HepG2 (cell line): Measurements from ENCODE around the gene HS3ST3B1. TPM values are rescaled to one million over a fixed set of nuclear protein-coding genes. Genes with fewer than 3 reads are reported as not detected.

Source experiments
- DNMT1 ChIP-seq: sonication (generic); formaldehyde crosslinking; IDR thresholded peaks from 2 replicates; pipeline ENCODE4 v1.5.1; 2020; ENCODE audit warnings: mild to moderate bottlenecking, missing genetic modification reagents
- RAD51 ChIP-seq: fragments of 450-650 bp; IDR thresholded peaks from 2 replicates; pipeline ENCODE4 v1.6.1; 2016; ENCODE audit warnings: borderline replicate concordance
- SMAD9 ChIP-seq: sonication (generic); formaldehyde crosslinking; IDR thresholded peaks from 2 replicates; pipeline ENCODE4 v1.5.1; 2020; ENCODE audit warnings: mild to moderate bottlenecking, missing genetic modification reagents
- SNAI1 ChIP-seq: sonication (generic); formaldehyde crosslinking; IDR thresholded peaks from 2 replicates; pipeline ENCODE4 v1.5.0; 2020; ENCODE audit warnings: mild to moderate bottlenecking, missing genetic modification reagents, borderline replicate concordance
- SRSF9 ChIP-seq: fragments of 200-400 bp; formaldehyde crosslinking; IDR thresholded peaks from 2 replicates; pipeline ENCODE4 v1.6.1; 2018; ENCODE audit warnings: borderline replicate concordance, mild to moderate bottlenecking, low read depth, low read length; ENCODE audit not compliant: insufficient read depth, poor library complexity, severe bottlenecking
- ZBTB40 ChIP-seq, 2 experiments: fragments of 450-650 bp in 1 of 2; sonication (generic) in 1 of 2; formaldehyde crosslinking in 1 of 2; IDR thresholded peaks; 2 replicates each; pipeline versions ENCODE4 v1.6.1 to v1.8.0; 2016 to 2022; ENCODE audit warnings: antibody characterized with exemption in 1 of 2, mild to moderate bottlenecking in 1 of 2, missing genetic modification reagents in 1 of 2
- ZNF136 ChIP-seq: sonication (generic); formaldehyde crosslinking; IDR thresholded peaks from 2 replicates; pipeline ENCODE4 v1.8.1; 2022; ENCODE audit warnings: low read depth, mild to moderate bottlenecking, moderate library complexity, missing genetic modification reagents
- polyA plus RNA-seq, 8 experiments: library from polyadenylated mRNA; depleted of rRNA in 3 of 8; stranded (reverse) in 7 of 8; unstranded in 1 of 8; fragments of >200 nt; fragmentation: Illumina TruSeq in 4 of 8; extraction: Trizol in 4 of 8; gene quantifications; 2 replicates each; pipeline versions ENCODE4 v1.2.1 to v1.2.3, GENCODE V29; 2011 to 2016; ENCODE audit warnings: low read depth in 4 of 8, missing spikeins in 1 of 8, mixed read lengths in 1 of 8; ENCODE audit not compliant: insufficient read depth in 1 of 8
- total RNA-seq, 5 experiments: library from RNA; depleted of rRNA; stranded (reverse); fragments of >200 nt; fragmentation: Illumina TruSeq; extraction: Trizol; gene quantifications; 2 replicates each; pipeline ENCODE4 v1.2.3, GENCODE V29; 2016; ENCODE audit warnings: low read depth in 1 of 5
- TF ChIP-seq, protein P1 (sequence below): sonication (generic); formaldehyde crosslinking; IDR thresholded peaks from 2 replicates; pipeline ENCODE4 v1.5.1; 2020; ENCODE audit warnings: mild to moderate bottlenecking, missing genetic modification reagents, borderline replicate concordance
- TF ChIP-seq, protein P2 (sequence below): sonication (generic); formaldehyde crosslinking; IDR thresholded peaks from 2 replicates; pipeline ENCODE4 v1.4.0; 2020; ENCODE audit warnings: missing genetic modification reagents

HS3ST3B1 gene
- total and polyA plus RNA-seq, 2 of the 13 experiments (the other 11 are each of a cell fraction or from before 2014, with no cell fraction given), result 15.7 to 39.5 TPM

DNA sequence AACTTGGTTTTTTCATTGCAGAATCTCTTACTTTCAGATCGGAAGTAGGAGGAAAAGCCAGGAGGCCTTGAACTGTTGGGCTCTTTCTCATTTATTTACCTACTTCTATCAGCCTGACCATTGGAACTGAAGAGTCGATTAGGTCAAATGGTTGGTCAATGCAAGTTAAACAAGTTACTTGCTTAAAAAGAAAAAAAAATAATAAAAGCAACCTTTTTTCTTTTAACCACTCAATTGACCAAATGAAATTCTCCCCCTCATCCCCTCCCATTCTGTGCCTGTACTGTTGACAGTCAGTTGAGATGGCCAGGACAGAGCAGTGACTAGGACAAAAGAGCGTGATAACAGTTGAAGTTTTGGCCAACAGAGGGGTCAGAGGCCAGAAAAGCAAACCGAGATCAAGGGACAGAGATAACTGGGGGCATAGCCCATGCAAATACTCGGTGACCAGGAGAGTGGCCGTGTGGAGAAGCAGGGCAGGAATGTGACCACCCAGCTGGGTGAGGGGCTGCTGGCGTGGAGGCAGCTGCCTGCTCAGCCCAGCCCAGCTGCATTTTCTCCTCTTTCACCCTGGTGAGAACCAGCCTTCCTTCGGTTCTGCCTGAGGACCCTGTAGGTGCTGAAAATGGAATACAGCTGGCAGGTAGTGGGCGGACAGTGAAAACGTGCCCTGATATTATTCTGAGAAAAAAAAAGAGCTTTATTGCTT lies 72.2 kb downstream of the HS3ST3B1 start (continued):
- TF ChIP-seq, protein P1, sequence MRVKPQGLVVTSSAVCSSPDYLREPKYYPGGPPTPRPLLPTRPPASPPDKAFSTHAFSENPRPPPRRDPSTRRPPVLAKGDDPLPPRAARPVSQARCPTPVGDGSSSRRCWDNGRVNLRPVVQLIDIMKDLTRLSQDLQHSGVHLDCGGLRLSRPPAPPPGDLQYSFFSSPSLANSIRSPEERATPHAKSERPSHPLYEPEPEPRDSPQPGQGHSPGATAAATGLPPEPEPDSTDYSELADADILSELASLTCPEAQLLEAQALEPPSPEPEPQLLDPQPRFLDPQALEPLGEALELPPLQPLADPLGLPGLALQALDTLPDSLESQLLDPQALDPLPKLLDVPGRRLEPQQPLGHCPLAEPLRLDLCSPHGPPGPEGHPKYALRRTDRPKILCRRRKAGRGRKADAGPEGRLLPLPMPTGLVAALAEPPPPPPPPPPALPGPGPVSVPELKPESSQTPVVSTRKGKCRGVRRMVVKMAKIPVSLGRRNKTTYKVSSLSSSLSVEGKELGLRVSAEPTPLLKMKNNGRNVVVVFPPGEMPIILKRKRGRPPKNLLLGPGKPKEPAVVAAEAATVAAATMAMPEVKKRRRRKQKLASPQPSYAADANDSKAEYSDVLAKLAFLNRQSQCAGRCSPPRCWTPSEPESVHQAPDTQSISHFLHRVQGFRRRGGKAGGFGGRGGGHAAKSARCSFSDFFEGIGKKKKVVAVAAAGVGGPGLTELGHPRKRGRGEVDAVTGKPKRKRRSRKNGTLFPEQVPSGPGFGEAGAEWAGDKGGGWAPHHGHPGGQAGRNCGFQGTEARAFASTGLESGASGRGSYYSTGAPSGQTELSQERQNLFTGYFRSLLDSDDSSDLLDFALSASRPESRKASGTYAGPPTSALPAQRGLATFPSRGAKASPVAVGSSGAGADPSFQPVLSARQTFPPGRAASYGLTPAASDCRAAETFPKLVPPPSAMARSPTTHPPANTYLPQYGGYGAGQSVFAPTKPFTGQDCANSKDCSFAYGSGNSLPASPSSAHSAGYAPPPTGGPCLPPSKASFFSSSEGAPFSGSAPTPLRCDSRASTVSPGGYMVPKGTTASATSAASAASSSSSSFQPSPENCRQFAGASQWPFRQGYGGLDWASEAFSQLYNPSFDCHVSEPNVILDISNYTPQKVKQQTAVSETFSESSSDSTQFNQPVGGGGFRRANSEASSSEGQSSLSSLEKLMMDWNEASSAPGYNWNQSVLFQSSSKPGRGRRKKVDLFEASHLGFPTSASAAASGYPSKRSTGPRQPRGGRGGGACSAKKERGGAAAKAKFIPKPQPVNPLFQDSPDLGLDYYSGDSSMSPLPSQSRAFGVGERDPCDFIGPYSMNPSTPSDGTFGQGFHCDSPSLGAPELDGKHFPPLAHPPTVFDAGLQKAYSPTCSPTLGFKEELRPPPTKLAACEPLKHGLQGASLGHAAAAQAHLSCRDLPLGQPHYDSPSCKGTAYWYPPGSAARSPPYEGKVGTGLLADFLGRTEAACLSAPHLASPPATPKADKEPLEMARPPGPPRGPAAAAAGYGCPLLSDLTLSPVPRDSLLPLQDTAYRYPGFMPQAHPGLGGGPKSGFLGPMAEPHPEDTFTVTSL (CRISPR knock-in tag), result peak; percentile 95
- TF ChIP-seq, protein P2, sequence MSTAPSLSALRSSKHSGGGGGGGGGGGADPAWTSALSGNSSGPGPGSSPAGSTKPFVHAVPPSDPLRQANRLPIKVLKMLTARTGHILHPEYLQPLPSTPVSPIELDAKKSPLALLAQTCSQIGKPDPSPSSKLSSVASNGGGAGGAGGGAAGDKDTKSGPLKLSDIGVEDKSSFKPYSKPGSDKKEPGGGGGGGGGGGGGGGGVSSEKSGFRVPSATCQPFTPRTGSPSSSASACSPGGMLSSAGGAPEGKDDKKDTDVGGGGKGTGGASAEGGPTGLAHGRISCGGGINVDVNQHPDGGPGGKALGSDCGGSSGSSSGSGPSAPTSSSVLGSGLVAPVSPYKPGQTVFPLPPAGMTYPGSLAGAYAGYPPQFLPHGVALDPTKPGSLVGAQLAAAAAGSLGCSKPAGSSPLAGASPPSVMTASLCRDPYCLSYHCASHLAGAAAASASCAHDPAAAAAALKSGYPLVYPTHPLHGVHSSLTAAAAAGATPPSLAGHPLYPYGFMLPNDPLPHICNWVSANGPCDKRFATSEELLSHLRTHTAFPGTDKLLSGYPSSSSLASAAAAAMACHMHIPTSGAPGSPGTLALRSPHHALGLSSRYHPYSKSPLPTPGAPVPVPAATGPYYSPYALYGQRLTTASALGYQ (CRISPR knock-in tag), result peak; percentile 95
- TF ChIP-seq RAD51 (no peak), ZBTB40 (IDR thresholded peaks at IDR 0.05) (no peak), ZBTB40 (CRISPR knock-in tag; IDR thresholded peaks at IDR 0.05) (peak; percentile 60; the same call in 1 of the 2 replicates), DNMT1 (no peak), SRSF9 (no peak), ZNF136 (CRISPR knock-in tag) (no peak), SNAI1 (CRISPR knock-in tag) (0 out of 2 replicates have a peak, but pooled peaks have one; percentile 16), SMAD9 (CRISPR knock-in tag) (no peak)
